Activated T-cell treated with anti-CD3 and anti-CD28 coated beads, Interleukin-2, amount 50 U/mL, for 24 hours (primary cell): ENCODE data around the gene NELFA.

Experiments
- DNase-seq: peaks from one replicate; pipeline ENCODE4 v3.0.0-alpha.2; 2020
- H3K27ac Mint-ChIP-seq: 2 replicates; pipeline ENCODE4 v1.8.0; 2020; ENCODE audit warnings: mild to moderate bottlenecking, mixed read lengths
- H3K27me3 Mint-ChIP-seq: 2 replicates; pipeline ENCODE4 v1.8.0; 2020; ENCODE audit warnings: mixed read lengths
- H3K36me3 Mint-ChIP-seq: 2 replicates; pipeline ENCODE4 v1.8.0; 2020; ENCODE audit warnings: low read depth, mixed read lengths
- H3K4me1 Mint-ChIP-seq: 2 replicates; pipeline ENCODE4 v1.8.0; 2020; ENCODE audit warnings: low read depth, mixed read lengths
- H3K4me3 Mint-ChIP-seq: 2 replicates; pipeline ENCODE4 v1.8.0; 2020; ENCODE audit warnings: mild to moderate bottlenecking, moderate library complexity, mixed read lengths
- H3K9me3 Mint-ChIP-seq: 2 replicates; pipeline ENCODE4 v1.8.0; 2020; ENCODE audit warnings: mixed read lengths

The NELFA gene

GRCh38 chr4:2008921-2009650 is at the start of gene NELFA:
NELFA (minus strand) TSS chr4:2008974; CDS start chr4:2008959, 15 bp downstream.
- no peaks in the 10 kb centered on the region for H3K9me3 Mint-ChIP-seq
- DNase-seq, result peak; percentile 96
- peak within 1 kb of the TSS; percentile 89 for H3K4me3 Mint-ChIP-seq
- H3K27ac Mint-ChIP-seq, result peak within 1 kb of the TSS; percentile 94
- H3K36me3 Mint-ChIP-seq, result peaks cover 39% of the 10 kb centered on the region
- no peaks in the 10 kb centered on the region for H3K27me3 Mint-ChIP-seq
- H3K4me1 Mint-ChIP-seq, result peaks cover 35% of the 10 kb centered on the region

GRCh38 chr4:2057382-2058065 is 48.8 kb upstream of the NELFA start:
- Mint-ChIP-seq H3K9me3 (no peaks in the 10 kb centered on the region), H3K27me3 (peaks cover 48% of the 10 kb centered on the region), H3K4me3 (peak overlapping the region; percentile 58), H3K27ac (no peak overlapping the region), H3K4me1 (peaks cover 3% of the 10 kb centered on the region), H3K36me3 (no peaks in the 10 kb centered on the region)
- no peak for DNase-seq

- H3K9me3 Mint-ChIP-seq, result no peaks in the 10 kb centered on the region
- no peak overlapping the region for H3K27ac Mint-ChIP-seq
- peaks cover 3% of the 10 kb centered on the region for H3K4me1 Mint-ChIP-seq
- peaks cover 52% of the 10 kb centered on the region for H3K27me3 Mint-ChIP-seq
- H3K4me3 Mint-ChIP-seq, result no peak overlapping the region
- no peaks in the 10 kb centered on the region for H3K36me3 Mint-ChIP-seq
- DNase-seq, result no peak
Observed at GRCh38 chr4:2054217-2054616, 45.4 kb upstream of the NELFA start.

- Mint-ChIP-seq H3K9me3 (no peaks in the 10 kb centered on the region), H3K36me3 (no peaks in the 10 kb centered on the region), H3K27me3 (peaks cover 52% of the 10 kb centered on the region), H3K27ac (no peak overlapping the region), H3K4me1 (no peaks in the 10 kb centered on the region), H3K4me3 (no peak overlapping the region)
- no peak for DNase-seq
Observed at GRCh38 chr4:2051086-2051485, 42.3 kb upstream of the NELFA start.

- H3K27ac Mint-ChIP-seq, result no peak overlapping the region
- H3K4me3 Mint-ChIP-seq, result no peak overlapping the region
- peaks cover 1% of the 10 kb centered on the region for H3K4me1 Mint-ChIP-seq
- DNase-seq, result peak; percentile 14
- peaks cover 51% of the 10 kb centered on the region for H3K27me3 Mint-ChIP-seq
- no peaks in the 10 kb centered on the region for H3K36me3 Mint-ChIP-seq
- no peaks in the 10 kb centered on the region for H3K9me3 Mint-ChIP-seq
Observed at GRCh38 chr4:2049811-2050210, 41.0 kb upstream of the NELFA start.

GRCh38 chr4:2049381-2049780 is 40.6 kb upstream of the NELFA start:
- no peak overlapping the region for H3K4me3 Mint-ChIP-seq

GRCh38 chr4:2048831-2049230 is 40.1 kb upstream of the NELFA start:
- H3K4me3 Mint-ChIP-seq, result no peak overlapping the region
- H3K27me3 Mint-ChIP-seq, result peaks cover 46% of the 10 kb centered on the region
- no peaks in the 10 kb centered on the region for H3K36me3 Mint-ChIP-seq
- H3K9me3 Mint-ChIP-seq, result no peaks in the 10 kb centered on the region
- H3K4me1 Mint-ChIP-seq, result peaks cover 1% of the 10 kb centered on the region
- no peak for DNase-seq
- H3K27ac Mint-ChIP-seq, result no peak overlapping the region

More at GRCh38 chr4:2049381-2049780, 40.6 kb upstream of the NELFA start:
- Mint-ChIP-seq H3K27me3 (peaks cover 51% of the 10 kb centered on the region), H3K4me1 (peaks cover 1% of the 10 kb centered on the region), H3K27ac (no peak overlapping the region), H3K9me3 (no peaks in the 10 kb centered on the region), H3K36me3 (no peaks in the 10 kb centered on the region)
- peak; percentile 11 for DNase-seq

- peaks cover 43% of the 10 kb centered on the region for H3K27me3 Mint-ChIP-seq
- H3K36me3 Mint-ChIP-seq, result no peaks in the 10 kb centered on the region
- H3K27ac Mint-ChIP-seq, result no peak overlapping the region
- no peak for DNase-seq
- H3K4me1 Mint-ChIP-seq, result peaks cover 1% of the 10 kb centered on the region
- no peaks in the 10 kb centered on the region for H3K9me3 Mint-ChIP-seq
- no peak overlapping the region for H3K4me3 Mint-ChIP-seq
Observed at GRCh38 chr4:2047781-2048581, 39.2 kb upstream of the NELFA start.

- no peak overlapping the region for H3K4me3 Mint-ChIP-seq
- no peak for DNase-seq
- no peaks in the 10 kb centered on the region for H3K9me3 Mint-ChIP-seq
- peaks cover 3% of the 10 kb centered on the region for H3K4me1 Mint-ChIP-seq
- H3K36me3 Mint-ChIP-seq, result no peaks in the 10 kb centered on the region
- H3K27ac Mint-ChIP-seq, result no peak overlapping the region
- peaks cover 39% of the 10 kb centered on the region for H3K27me3 Mint-ChIP-seq
Observed at GRCh38 chr4:2047031-2047660, 38.4 kb upstream of the NELFA start.

GRCh38 chr4:2046031-2046961 is 37.5 kb upstream of the NELFA start:
- no peak overlapping the region for H3K4me3 Mint-ChIP-seq
- no peaks in the 10 kb centered on the region for H3K36me3 Mint-ChIP-seq
- DNase-seq, result no peak
- no peak overlapping the region for H3K27ac Mint-ChIP-seq
- H3K27me3 Mint-ChIP-seq, result peaks cover 36% of the 10 kb centered on the region
- peaks cover 6% of the 10 kb centered on the region for H3K4me1 Mint-ChIP-seq
- no peaks in the 10 kb centered on the region for H3K9me3 Mint-ChIP-seq

- Mint-ChIP-seq H3K9me3 (no peaks in the 10 kb centered on the region), H3K36me3 (no peaks in the 10 kb centered on the region), H3K27me3 (peaks cover 32% of the 10 kb centered on the region), H3K27ac (no peak overlapping the region), H3K4me3 (no peak overlapping the region), H3K4me1 (peaks cover 6% of the 10 kb centered on the region)
- DNase-seq, result no peak
Observed at GRCh38 chr4:2045518-2045951, 36.8 kb upstream of the NELFA start.

GRCh38 chr4:2044542-2045517 is 36.1 kb upstream of the NELFA start:
- no peak for DNase-seq
- Mint-ChIP-seq H3K27ac (no peak overlapping the region), H3K36me3 (no peaks in the 10 kb centered on the region), H3K9me3 (no peaks in the 10 kb centered on the region), H3K4me1 (peaks cover 8% of the 10 kb centered on the region), H3K27me3 (peaks cover 36% of the 10 kb centered on the region), H3K4me3 (no peak overlapping the region)

GRCh38 chr4:2044119-2044485 is 35.3 kb upstream of the NELFA start:
- no peak overlapping the region for H3K27ac Mint-ChIP-seq
- no peaks in the 10 kb centered on the region for H3K9me3 Mint-ChIP-seq
- peaks cover 8% of the 10 kb centered on the region for H3K4me1 Mint-ChIP-seq

More at GRCh38 chr4:2044119-2044485, 35.3 kb upstream of the NELFA start:
- no peak for DNase-seq
- Mint-ChIP-seq H3K27me3 (peaks cover 36% of the 10 kb centered on the region), H3K36me3 (no peaks in the 10 kb centered on the region), H3K4me3 (no peak overlapping the region)
